HCT116 (cell line): Measurements from ENCODE around the gene OTUD4. TPM values are rescaled to one million over a fixed set of nuclear protein-coding genes. Genes with fewer than 3 reads are reported as not detected.

Experiments
- ATAC-seq: fragments of 200-7000 bp; cut with Tn5 transposase; 2 replicates; pipeline ENCODE4 v1.9.1; 2020; ENCODE audit warnings: mild to moderate bottlenecking, moderate library complexity
- BruUV-seq: library from RNA; stranded (reverse); fragments of 400-500 nt; replicated peaks from 2 replicates; lab custom pipeline; 2021; lab: Mats Ljungman, UMichigan
- CTCF ChIA-PET: fragments of 300-600 bp; sonication (Branson Sonifier 250); formaldehyde crosslinking; loops from one replicate; lab custom pipeline; 2021; ENCODE audit warnings: antibody characterized with exemption; lab: Charles Lee
- POLR2A ChIA-PET: fragments of 300-600, 350-600 bp; sonication (Branson Sonifier 250); formaldehyde crosslinking; loops from one replicate; lab custom pipeline; 2021; ENCODE audit warnings: antibody characterized with exemption; lab: Charles Lee
- RAD21 ChIA-PET, 2 experiments: fragments of 300-600 bp; sonication (Branson Sonifier 250); formaldehyde crosslinking; loops; one replicate each; lab custom pipeline; 2023; ENCODE audit warnings: low total read pairs in 2 of 2; ENCODE audit not compliant: uncharacterized antibody in 2 of 2, unreplicated experiment in 2 of 2, low non-redundant PET in 1 of 2; lab: Charles Lee
- DNase-seq: peaks from one replicate; pipeline ENCODE4 v3.0.0-alpha.2; 2010; ENCODE audit warnings: low read depth, low spot score
- H2AFZ ChIP-seq: fragments of 200-600 bp; shearing (Covaris generic), sonication (generic); 2 replicates; pipeline ENCODE4 v1.6.1; 2017; ENCODE audit warnings: low read depth, mixed run types, mixed read lengths, antibody characterized with exemption, low read length; ENCODE audit not compliant: poor library complexity, severe bottlenecking
- H3K27ac ChIP-seq: 2 replicates; pipeline ENCODE4 v1.5.1; 2012; ENCODE audit warnings: low read depth, low read length
- H3K27me3 ChIP-seq: fragments of 200-600 bp; sonication (generic); 2 replicates; pipeline ENCODE4 v1.6.1; 2016; ENCODE audit warnings: mixed run types, low read length, mixed read lengths; ENCODE audit not compliant: insufficient read depth
- H3K36me3 ChIP-seq, 2 experiments: fragments of 200-500 bp in 1 of 2; fragments of 200-600 bp in 1 of 2; sonication (Bioruptor generic) in 1 of 2; sonication (generic) in 1 of 2; 2 replicates each; pipeline versions ENCODE4 v1.5.1 to v1.6.1; 2014 to 2016; ENCODE audit warnings: low read length in 2 of 2, inconsistent platforms in 1 of 2, mixed read lengths in 1 of 2, mixed run types in 1 of 2; ENCODE audit not compliant: insufficient read depth in 2 of 2, control insufficient read depth in 1 of 2
- H3K4me1 ChIP-seq, 2 experiments: fragments of 200-600 bp in 1 of 2; sonication (generic) in 1 of 2; 2 replicates each; pipeline versions ENCODE4 v1.5.1 to v1.6.1; 2012 to 2017; ENCODE audit warnings: low read length in 2 of 2, inconsistent platforms in 1 of 2, mild to moderate bottlenecking in 1 of 2, mixed read lengths in 1 of 2, mixed run types in 1 of 2, moderate library complexity in 1 of 2; ENCODE audit not compliant: insufficient read depth in 2 of 2, control insufficient read depth in 1 of 2
- H3K4me2 ChIP-seq: fragments of 200-600 bp; sonication (generic); 2 replicates; pipeline ENCODE4 v1.6.1; 2017; ENCODE audit warnings: mixed run types, low read length, mixed read lengths
- H3K4me3 ChIP-seq, 2 experiments: fragments of 200-600 bp in 1 of 2; sonication (generic) in 1 of 2; replicated peaks in 1 of 2; 2 replicates each; pipeline ENCODE4 v1.5.1; 2011 to 2016; ENCODE audit warnings: low read length in 2 of 2, control low read depth in 1 of 2, low read depth in 1 of 2, mild to moderate bottlenecking in 1 of 2, mixed read lengths in 1 of 2, mixed run types in 1 of 2
- H3K79me2 ChIP-seq: fragments of 200-600 bp; sonication (generic); 2 replicates; pipeline ENCODE4 v1.6.1; 2017; ENCODE audit warnings: mild to moderate bottlenecking, mixed run types, low read length, moderate library complexity, mixed read lengths; ENCODE audit not compliant: insufficient read depth
- H3K9ac ChIP-seq: fragments of 200-600 bp; sonication (generic); 2 replicates; pipeline ENCODE4 v1.6.1; 2016; ENCODE audit warnings: low read length, mixed read lengths
- H3K9me2 ChIP-seq: fragments of 200-600 bp; sonication (generic), shearing (Covaris generic); 2 replicates; pipeline ENCODE4 v1.6.1; 2017; ENCODE audit warnings: mixed run types, mild to moderate bottlenecking, moderate library complexity; ENCODE audit not compliant: insufficient read depth
- H3K9me3 ChIP-seq, 2 experiments: fragments of 200-500 bp in 1 of 2; fragments of 200-600 bp in 1 of 2; sonication (Bioruptor generic) in 1 of 2; sonication (generic) in 1 of 2; 2 replicates each; pipeline ENCODE4 v1.6.1; 2014 to 2017; ENCODE audit warnings: low read length in 2 of 2, mixed read lengths in 2 of 2, inconsistent platforms in 1 of 2, low read depth in 1 of 2, mild to moderate bottlenecking in 1 of 2, mixed run types in 1 of 2, moderate library complexity in 1 of 2; ENCODE audit not compliant: control insufficient read depth in 1 of 2, insufficient read depth in 1 of 2
- H4K20me1 ChIP-seq: fragments of 200-600 bp; sonication (generic), shearing (Covaris generic); 2 replicates; pipeline ENCODE4 v1.6.1; 2017; ENCODE audit warnings: mixed run types, mild to moderate bottlenecking, moderate library complexity; ENCODE audit not compliant: insufficient read depth
- CEBPB ChIP-seq: IDR thresholded peaks from 2 replicates; pipeline ENCODE4 v1.6.1; 2012; ENCODE audit warnings: low read depth
- CTCF ChIP-seq, 3 experiments: fragments of 200-600 bp in 1 of 3; sonication (generic) in 1 of 3; IDR thresholded peaks in 2 of 3; conservative IDR thresholded peaks in 1 of 3; 2 replicates each; pipeline ENCODE4 v1.5.1; 2012 to 2017; ENCODE audit warnings: low read depth in 2 of 3, low read length in 2 of 3, antibody characterized with exemption in 1 of 3, borderline replicate concordance in 1 of 3, control low read depth in 1 of 3, mild to moderate bottlenecking in 1 of 3, mixed read lengths in 1 of 3, mixed run types in 1 of 3, moderate library complexity in 1 of 3; ENCODE audit not compliant: insufficient read depth in 1 of 3
- EZH2phosphoT487 ChIP-seq: fragments of 200-600 bp; IDR thresholded peaks from 2 replicates; pipeline ENCODE4 v1.6.1; 2018; ENCODE audit warnings: antibody characterized with exemption, borderline replicate concordance
- JUND ChIP-seq: IDR thresholded peaks from 2 replicates; pipeline ENCODE4 v1.6.1; 2012
- POLR2A ChIP-seq: IDR thresholded peaks from 2 replicates; pipeline ENCODE4 v1.7.0; 2011; ENCODE audit warnings: borderline replicate concordance; ENCODE audit not compliant: insufficient read depth, insufficient read length; ENCODE audit errors: extremely low read depth
- POLR2AphosphoS5 ChIP-seq: IDR thresholded peaks from 2 replicates; pipeline ENCODE4 v1.6.1; 2011; ENCODE audit warnings: mild to moderate bottlenecking, low read depth, low read length, moderate library complexity
- RAD21 ChIP-seq: IDR thresholded peaks from 2 replicates; pipeline ENCODE4 v1.6.1; 2012; ENCODE audit warnings: low read depth, mild to moderate bottlenecking
- SIN3A ChIP-seq: IDR thresholded peaks from 2 replicates; pipeline ENCODE4 v1.6.1; 2012; ENCODE audit warnings: low read depth
- YY1 ChIP-seq: IDR thresholded peaks from 2 replicates; pipeline ENCODE4 v1.6.1; 2011; ENCODE audit warnings: low read length, low read depth, moderate library complexity, mild to moderate bottlenecking; ENCODE audit not compliant: insufficient replicate concordance; ENCODE audit errors: extremely low read depth
- intact Hi-C: fragments of 100-400 bp; cut with micrococcal nuclease; formaldehyde crosslinking; loops from 2 replicates; pipeline ENCODE4 v1.10.0; 2022
- total RNA-seq: library from RNA; stranded (reverse); gene quantifications from one replicate; pipeline ENCODE4 v1.2.1, GENCODE V29; 2021; ENCODE audit not compliant: unreplicated experiment
- TF ChIP-seq, protein P1 (sequence below): IDR thresholded peaks from 2 replicates; pipeline ENCODE4 v1.6.1; 2012

Gene OTUD4
- total RNA-seq, 1 experiment from 2014 or later = 37.2 TPM

DNA sequence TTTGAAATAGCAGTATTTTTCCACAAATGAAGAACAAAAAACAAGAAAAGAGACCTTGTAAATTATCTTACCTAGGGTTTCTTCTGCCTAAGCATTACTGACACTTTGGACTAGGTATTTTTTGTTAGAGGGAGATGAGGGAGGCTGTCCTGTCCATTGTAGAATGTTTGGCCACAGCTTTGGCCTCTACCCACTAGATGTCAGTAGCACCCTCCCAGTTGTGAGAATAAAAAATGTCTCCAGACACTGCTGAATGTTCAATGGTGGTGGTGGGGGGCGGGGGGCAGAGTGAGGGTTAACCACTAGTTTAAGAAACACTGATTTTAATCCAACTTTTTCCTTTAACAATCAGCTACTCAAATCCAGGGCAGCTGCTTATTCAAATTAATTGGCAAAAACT lies 25.8 kb downstream of the OTUD4 start:
- no peak overlapping the region for H3K4me2 ChIP-seq
- RAD21 ChIA-PET = no interaction called here
- no peak for DNase-seq

More for the DNA sequence above, 25.8 kb downstream of the OTUD4 start:
- no peaks in the 10 kb centered on the region for H4K20me1 ChIP-seq
- H3K27me3 ChIP-seq = no peaks in the 10 kb centered on the region
- no peaks in the 10 kb centered on the region for H3K9me3 ChIP-seq
- peaks cover 40% of the 10 kb centered on the region for H3K79me2 ChIP-seq
- peaks cover 18 to 31% of the 10 kb centered on the region in 2 experiments for H3K36me3 ChIP-seq
- H3K27ac ChIP-seq = no peak overlapping the region
- no peak overlapping the region for H3K9ac ChIP-seq
- POLR2A ChIA-PET = no interaction called here
- TF ChIP-seq CTCF (IDR thresholded peaks at IDR 0.05 in 2 of 3, conservative IDR thresholded peaks at IDR 0.05 in 1 of 3; ENCODE audit: borderline replicate concordance in 1 of 3, insufficient read depth in 1 of 3, low read depth in 2 of 3, low read length in 2 of 3) (peak; percentile 37 to 67 (median 61); a peak in 5 of 6 replicates), CEBPB (no peak), YY1 (peak; percentile 21), SIN3A (no peak), POLR2AphosphoS5 (no peak), JUND (no peak), EZH2phosphoT487 (no peak), POLR2A (no peak), RAD21 (peak; percentile 59)
- TF ChIP-seq, protein P1, sequence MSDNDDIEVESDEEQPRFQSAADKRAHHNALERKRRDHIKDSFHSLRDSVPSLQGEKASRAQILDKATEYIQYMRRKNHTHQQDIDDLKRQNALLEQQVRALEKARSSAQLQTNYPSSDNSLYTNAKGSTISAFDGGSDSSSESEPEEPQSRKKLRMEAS = no peak
- H3K4me3 ChIP-seq = no peak overlapping the region
- CTCF ChIA-PET = interaction anchor here (0.6 to 1.5 kb wide), 5 partner anchors 14 to 462 kb away, joined by 3 to 6 read pairs (median 3); no protein-coding TSS in a partner anchor
- intact Hi-C loops = loop anchor here (2.0 kb wide), 2 partner anchors 454 to 462 kb away; no protein-coding TSS in a partner anchor
- H3K9me2 ChIP-seq = no peaks in the 10 kb centered on the region
- no peak overlapping the region for H2AFZ ChIP-seq
- BruUV-seq = no TSS peak
- ATAC-seq = peak; percentile 92
- no peaks in the 10 kb centered on the region for H3K4me1 ChIP-seq
